Measurements from ENCODE around the gene XPO5.
"Not testable (repeated sequence)": the region's sequence is repeated elsewhere in the genome, so short reads cannot be mapped to it uniquely, and the experiment has no call there.

XPO5 gene
- total RNA-seq, result 72.6 to 123 (median 85.6) reads per million in 4 experiments

- peak; percentile 85 for DNase-seq
These were observed at the start of gene XPO5, which contains the start of gene POLH for GRCh38 chr6:43575772-43576551. TSS of gene XPO5 (minus strand) at chr6:43576038. CDS start at chr6:43575864, 174 bp downstream. TSS of gene POLH (plus strand) at chr6:43576185. CDS start at chr6:43582320, 6,135 bp downstream.

- DNase-seq, result no peak
These were observed 49.7 kb upstream of the XPO5 start for GRCh38 chr6:43625393-43625992.

GRCh38 chr6:43624786-43625288 is 49.0 kb upstream of the XPO5 start:
- no peak for DNase-seq

GRCh38 chr6:43623880-43624785 is 48.3 kb upstream of the XPO5 start:
- no peak for DNase-seq

GRCh38 chr6:43622541-43622940 is 46.7 kb upstream of the XPO5 start:
- no peak for DNase-seq

- DNase-seq, result no peak
These were observed 46.0 kb upstream of the XPO5 start for GRCh38 chr6:43621836-43622180.

GRCh38 chr6:43621078-43621835 is 45.4 kb upstream of the XPO5 start:
- no peak for DNase-seq

- DNase-seq, result no peak
These were observed 41.1 kb upstream of the XPO5 start for GRCh38 chr6:43616725-43617472.

- DNase-seq, result no peak
These were observed 38.5 kb upstream of the XPO5 start for GRCh38 chr6:43614396-43614730.

- no peak for DNase-seq
These were observed 38.0 kb upstream of the XPO5 start for GRCh38 chr6:43613721-43614395.

- no peak for DNase-seq
These were observed 34.6 kb upstream of the XPO5 start for GRCh38 chr6:43610431-43610830.

- DNase-seq, result no peak
These were observed 33.6 kb upstream of the XPO5 start for GRCh38 chr6:43609402-43609801.

GRCh38 chr6:43608807-43609206 is 33.0 kb upstream of the XPO5 start:
- DNase-seq, result no peak

- DNase-seq, result peak; percentile 30
These were observed 32.5 kb upstream of the XPO5 start for GRCh38 chr6:43608310-43608763.

- DNase-seq, result no peak
These were observed 30.2 kb upstream of the XPO5 start for GRCh38 chr6:43606019-43606418.

- DNase-seq, result no peak
These were observed 28.3 kb upstream of the XPO5 start for GRCh38 chr6:43604174-43604573.

- no peak for DNase-seq
These were observed 24.8 kb upstream of the XPO5 start for GRCh38 chr6:43600595-43600994.

- DNase-seq, result no peak
These were observed 18.1 kb upstream of the XPO5 start for GRCh38 chr6:43593938-43594337.

GRCh38 chr6:43589564-43589963 is 13.7 kb upstream of the XPO5 start:
- DNase-seq, result not testable (repeated sequence)

GRCh38 chr6:43588194-43588593 is 12.4 kb upstream of the XPO5 start:
- DNase-seq, result no peak

Data from effector CD8-positive, alpha-beta T cell (primary cell).